PC-3 (cell line): ENCODE measurements around the gene SH3PXD2A. TPM values are rescaled to one million over a fixed set of nuclear protein-coding genes. Genes with fewer than 3 reads are reported as not detected.
A peak's percentile ranks its signal among the peaks of the same experiment; 100 is the strongest.

Experiments
- ATAC-seq: fragments of 200-7000 bp; cut with Tn5 transposase; 2 replicates; pipeline ENCODE4 v1.9.1; 2020; ENCODE audit warnings: mild to moderate bottlenecking, moderate library complexity
- BruUV-seq: library from RNA; stranded (reverse); fragments of 400-500 nt; replicated peaks from 2 replicates; lab custom pipeline; 2021; lab: Mats Ljungman, UMichigan
- CTCF ChIA-PET: fragments of 300-600 bp; sonication (Branson Sonifier 250); formaldehyde crosslinking; loops from one replicate; lab custom pipeline; 2022; ENCODE audit warnings: antibody characterized with exemption; lab: Charles Lee
- POLR2A ChIA-PET: fragments of 300-600 bp; sonication (Branson Sonifier 250); formaldehyde crosslinking; loops from one replicate; lab custom pipeline; 2022; ENCODE audit warnings: antibody characterized with exemption; ENCODE audit not compliant: unreplicated experiment; lab: Charles Lee
- DNase-seq: peaks from one replicate; pipeline ENCODE4 v3.0.0-alpha.2; 2015
- H2AFZ ChIP-seq: fragments of 300-600 bp; sonication (generic); 2 replicates; pipeline ENCODE4 v1.6.0; 2016; ENCODE audit warnings: antibody characterized with exemption, low read length
- H3F3A ChIP-seq: fragments of 300-600 bp; sonication (generic); one replicate; pipeline ENCODE4 v1.6.0; 2017; ENCODE audit warnings: antibody characterized with exemption, low read length, control low read depth, mild to moderate bottlenecking; ENCODE audit not compliant: unreplicated experiment
- H3K27ac ChIP-seq: fragments of 300-600 bp; sonication (generic); 2 replicates; pipeline ENCODE4 v1.5.1; 2016; ENCODE audit warnings: mild to moderate bottlenecking, low read length
- H3K27me3 ChIP-seq: fragments of 300-600 bp; sonication (generic); 2 replicates; pipeline ENCODE4 v1.6.1; 2016; ENCODE audit warnings: low read length, mixed read lengths
- H3K36me3 ChIP-seq: fragments of 300-600 bp; sonication (generic); 2 replicates; pipeline ENCODE4 v1.6.1; 2016; ENCODE audit warnings: low read depth, mixed run types, low read length, mixed read lengths
- H3K4me1 ChIP-seq: fragments of 300-600 bp; sonication (generic); 2 replicates; pipeline ENCODE4 v1.5.1; 2016; ENCODE audit warnings: low read length; ENCODE audit not compliant: insufficient read depth
- H3K4me2 ChIP-seq: fragments of 300-600 bp; sonication (generic); 2 replicates; pipeline ENCODE4 v1.6.0; 2016; ENCODE audit warnings: low read length
- H3K4me3 ChIP-seq: fragments of 300-600 bp; sonication (generic); 2 replicates; pipeline ENCODE4 v1.5.1; 2016; ENCODE audit warnings: mild to moderate bottlenecking, low read length, mixed read lengths
- H3K79me2 ChIP-seq: fragments of 300-600 bp; sonication (generic); 2 replicates; pipeline ENCODE4 v1.6.1; 2017; ENCODE audit warnings: low read length, mixed read lengths
- H3K9ac ChIP-seq: fragments of 300-600 bp; sonication (generic); 2 replicates; pipeline ENCODE4 v1.6.0; 2016; ENCODE audit warnings: mild to moderate bottlenecking, low read length
- H3K9me2 ChIP-seq: fragments of 300-600 bp; sonication (generic); replicated peaks from 2 replicates; pipeline ENCODE4 v1.6.1; 2016; ENCODE audit warnings: mixed run types, low read length, mixed read lengths
- H3K9me3 ChIP-seq: fragments of 300-600 bp; sonication (generic); 2 replicates; pipeline ENCODE4 v1.6.1; 2016; ENCODE audit warnings: low read length, mixed read lengths
- H4K20me1 ChIP-seq: fragments of 300-600 bp; sonication (generic); 2 replicates; pipeline ENCODE4 v1.6.1; 2016; ENCODE audit warnings: low read length, mixed read lengths
- CTCF ChIP-seq: fragments of 300-600 bp; sonication (generic); conservative IDR thresholded peaks from 2 replicates; pipeline ENCODE4 v1.5.1; 2017; ENCODE audit warnings: antibody characterized with exemption, low read depth, mild to moderate bottlenecking, low read length
- EZH2 ChIP-seq: fragments of 300-600 bp; sonication (generic); IDR thresholded peaks from one replicate; pipeline ENCODE4 v1.6.1; 2017; ENCODE audit warnings: antibody characterized with exemption, mild to moderate bottlenecking, low read length; ENCODE audit not compliant: unreplicated experiment
- EZH2phosphoT487 ChIP-seq: fragments of 300-600 bp; sonication (generic); IDR thresholded peaks from 2 replicates; pipeline ENCODE4 v1.6.1; 2018; ENCODE audit warnings: mild to moderate bottlenecking, antibody characterized with exemption, low read length, borderline replicate concordance
- intact Hi-C: fragments of 100-400 bp; cut with micrococcal nuclease; formaldehyde crosslinking; loops from 2 replicates; pipeline ENCODE4 v1.9.0; 2023
- total RNA-seq: library from RNA; depleted of rRNA; stranded (reverse); fragments of >200 nt; gene quantifications from 2 replicates; pipeline ENCODE4 v1.2.3, GENCODE V29; 2014

SH3PXD2A gene
- total RNA-seq, 1 experiment from 2014 or later = 3.4 TPM

GRCh38 chr10:103685880-103686669 is 169.3 kb downstream of the SH3PXD2A start:
- H3K36me3 ChIP-seq = no peaks in the 10 kb centered on the region
- no peaks in the 10 kb centered on the region for H3K9me3 ChIP-seq
- no peak overlapping the region for H3K4me2 ChIP-seq
- no peaks in the 10 kb centered on the region for H3K79me2 ChIP-seq
- DNase-seq (peak; percentile 64), ATAC-seq (peak; percentile 77)
- no peaks in the 10 kb centered on the region for H4K20me1 ChIP-seq
- POLR2A ChIA-PET = no interaction called here
- H3K27me3 ChIP-seq = no peaks in the 10 kb centered on the region
- H3K9ac ChIP-seq = no peak overlapping the region
- H3K4me1 ChIP-seq = no peaks in the 10 kb centered on the region
- no peak overlapping the region for H3K27ac ChIP-seq
- no peaks in the 10 kb centered on the region for H3F3A ChIP-seq
- no peak overlapping the region for H3K4me3 ChIP-seq
- TF ChIP-seq CTCF (peak; percentile 87), EZH2phosphoT487 (no peak)
- no TSS peak for BruUV-seq
- H2AFZ ChIP-seq = no peak overlapping the region
- intact Hi-C loops = loop anchor here (1.0 kb wide), 1 partner anchor 87 kb away; no protein-coding TSS in a partner anchor
- CTCF ChIA-PET = interaction anchor here (0.6 to 1.6 kb wide), 2 partner anchors 87 to 206 kb away, joined by 4 to 5 read pairs; no protein-coding TSS in a partner anchor
- no peaks in the 10 kb centered on the region for H3K9me2 ChIP-seq

GRCh38 chr10:103683851-103684250 is 171.5 kb downstream of the SH3PXD2A start:
- CTCF ChIA-PET = no interaction called here
- no peaks in the 10 kb centered on the region for H3K9me2 ChIP-seq
- H3K4me2 ChIP-seq = no peak overlapping the region
- BruUV-seq = no TSS peak
- TF ChIP-seq EZH2phosphoT487 (no peak), CTCF (no peak), EZH2 (no peak)
- no peaks in the 10 kb centered on the region for H3K36me3 ChIP-seq
- no peak overlapping the region for H3K9ac ChIP-seq
- no peaks in the 10 kb centered on the region for H4K20me1 ChIP-seq
- H3K27me3 ChIP-seq = no peaks in the 10 kb centered on the region
- no peaks in the 10 kb centered on the region for H3K9me3 ChIP-seq
- ATAC-seq = no peak
- no peak overlapping the region for H2AFZ ChIP-seq
- H3F3A ChIP-seq = no peaks in the 10 kb centered on the region
- H3K79me2 ChIP-seq = no peaks in the 10 kb centered on the region
- intact Hi-C loops = no loop called here
- no peak for DNase-seq
- POLR2A ChIA-PET = no interaction called here
- no peaks in the 10 kb centered on the region for H3K4me1 ChIP-seq
- no peak overlapping the region for H3K4me3 ChIP-seq
- no peak overlapping the region for H3K27ac ChIP-seq

GRCh38 chr10:103682631-103683030 is 172.7 kb downstream of the SH3PXD2A start:
- Histone ChIP-seq H3F3A (no peaks in the 10 kb centered on the region), H3K9me2 (no peaks in the 10 kb centered on the region), H3K9me3 (no peaks in the 10 kb centered on the region), H3K4me2 (no peak overlapping the region), H3K27me3 (no peaks in the 10 kb centered on the region), H3K4me1 (no peaks in the 10 kb centered on the region), H3K36me3 (no peaks in the 10 kb centered on the region), H2AFZ (no peak overlapping the region), H3K9ac (no peak overlapping the region), H3K4me3 (no peak overlapping the region), H3K79me2 (no peaks in the 10 kb centered on the region), H3K27ac (no peak overlapping the region), H4K20me1 (no peaks in the 10 kb centered on the region)
- CTCF ChIA-PET = no interaction called here
- DNase-seq (no peak), ATAC-seq (no peak)
- BruUV-seq = no TSS peak
- TF ChIP-seq CTCF (no peak), EZH2phosphoT487 (no peak), EZH2 (no peak)
- POLR2A ChIA-PET = interaction anchor here (0.7 kb wide), 1 partner anchor 208 kb away, joined by 7 read pairs; no protein-coding TSS in a partner anchor
- intact Hi-C loops = no loop called here
